Upper lobe of left lung (tissue), 6 donors: ENCODE results near the gene CTNNB1. TPM values are rescaled to one million over a fixed set of nuclear protein-coding genes. Genes with fewer than 3 reads are reported as not detected.

Experiments
- ATAC-seq, 2 donors: fragments of 200-7000 bp; cut with Tn5 transposase; one replicate each; pipeline ENCODE4 v1.9.1; 2022; ENCODE audit warnings: mild to moderate bottlenecking in 2 of 2, moderate library complexity in 2 of 2; ENCODE audit not compliant: low FRiP score in 2 of 2
- DNase-seq, 2 donors: peaks; one replicate each; pipeline ENCODE4 v3.0.0-alpha.2; 2019 to 2020
- H3K27ac ChIP-seq, 4 donors: fragments of 200-600 bp; sonication (generic); one replicate each; pipeline ENCODE4 v1.5.1; 2016 to 2019
- H3K27me3 ChIP-seq, 4 donors: fragments of 200-600 bp; sonication (generic); one replicate each; pipeline ENCODE4 v1.5.1; 2017 to 2019
- H3K36me3 ChIP-seq, 4 donors: fragments of 200-600 bp; sonication (generic); one replicate each; pipeline ENCODE4 v1.5.1; 2016 to 2019
- H3K4me1 ChIP-seq, 4 donors: fragments of 200-600 bp; sonication (generic); one replicate each; pipeline ENCODE4 v1.5.1; 2018 to 2019
- H3K4me3 ChIP-seq, 4 donors: fragments of 200-600 bp; sonication (generic); one replicate each; pipeline ENCODE4 v1.5.1; 2017 to 2019; ENCODE audit warnings: mild to moderate bottlenecking in 2 of 4, moderate library complexity in 1 of 4
- H3K9me3 ChIP-seq, 4 donors: fragments of 200-600 bp; sonication (generic); one replicate each; pipeline ENCODE4 v1.5.1; 2018 to 2019
- CTCF ChIP-seq, 6 experiments: fragments of 450-650 bp in 4 of 6; fragments of 200-600 bp in 2 of 6; sonication (generic) in 2 of 6; IDR thresholded peaks; one replicate each; pipeline ENCODE4 v1.5.1; 2016 to 2019; ENCODE audit warnings: antibody characterized with exemption in 6 of 6
- EP300 ChIP-seq, 4 donors: sonication (generic); formaldehyde crosslinking; IDR thresholded peaks; one replicate each; pipeline ENCODE4 v1.5.1; 2017; ENCODE audit warnings: antibody characterized with exemption in 4 of 4, control low read depth in 2 of 4
- POLR2A ChIP-seq, 4 donors: fragments of 450-650 bp; IDR thresholded peaks; one replicate each; pipeline ENCODE4 v1.5.1; 2016 to 2017; ENCODE audit warnings: antibody characterized with exemption in 4 of 4, mild to moderate bottlenecking in 2 of 4
- POLR2AphosphoS5 ChIP-seq, 2 donors: sonication (generic); formaldehyde crosslinking; IDR thresholded peaks; one replicate each; pipeline ENCODE4 v1.5.1; 2017; ENCODE audit warnings: antibody characterized with exemption in 2 of 2
- WGBS, 2 donors: methylation state at CpG; one replicate each; pipeline ENCODE4 v1.1.5; 2017 to 2018; 5-methylcytosine and 5-hydroxymethylcytosine counted together
- total RNA-seq, 6 donors: library from RNA; depleted of rRNA in 4 of 6; stranded (reverse); fragments of >200 nt in 4 of 6; gene quantifications; one replicate each; pipeline versions ENCODE4 v1.1.0 to v1.2.1, GENCODE V29; 2016 to 2021
- donor health status: DM: no; HTN: no; CAD: no; lungs with moderate emphysema.
- donor health status: DM: no; HTN: yes; CAD: no; lungs with severe emphysema.

CTNNB1 gene
- total RNA-seq = 100 to 1,000 TPM; 332 to 776 (median 412) TPM

DNA sequence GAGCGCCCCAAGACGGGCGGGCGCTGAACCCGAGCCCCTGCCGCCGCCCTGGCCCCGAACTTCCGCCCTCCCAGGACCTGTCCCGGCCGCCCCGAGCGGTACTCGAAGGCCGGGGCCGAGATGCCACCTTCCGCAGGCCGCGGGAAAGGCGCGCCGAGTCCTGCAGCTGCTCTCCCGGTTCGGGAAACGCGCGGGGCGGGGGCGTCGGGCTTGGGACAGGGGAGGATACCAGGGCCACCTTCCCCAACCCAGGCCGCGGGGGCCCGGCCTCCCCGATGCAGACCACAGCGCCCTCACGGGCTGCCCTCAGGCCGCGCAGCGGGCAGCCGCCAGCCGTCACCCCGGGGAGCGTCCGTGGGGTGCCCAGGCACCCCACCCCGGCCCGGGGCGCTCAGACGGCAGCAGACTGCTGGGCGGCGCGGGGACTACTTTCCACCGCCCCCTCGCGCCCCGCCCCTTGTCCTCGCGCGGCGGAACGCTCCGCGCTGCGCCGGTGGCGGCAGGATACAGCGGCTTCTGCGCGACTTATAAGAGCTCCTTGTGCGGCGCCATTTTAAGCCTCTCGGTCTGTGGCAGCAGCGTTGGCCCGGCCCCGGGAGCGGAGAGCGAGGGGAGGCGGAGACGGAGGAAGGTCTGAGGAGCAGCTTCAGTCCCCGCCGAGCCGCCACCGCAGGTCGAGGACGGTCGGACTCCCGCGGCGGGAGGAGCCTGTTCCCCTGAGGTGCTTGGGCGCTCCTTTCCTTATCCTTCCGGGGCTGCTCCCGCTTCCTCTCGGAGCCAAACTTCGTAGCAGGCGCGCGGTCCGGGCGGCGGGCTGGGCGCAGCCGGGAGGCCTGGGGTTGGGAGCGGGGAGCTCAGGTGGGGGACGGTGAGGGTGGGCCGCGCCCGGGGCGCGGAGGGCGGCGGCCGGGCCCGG is at the start of gene CTNNB1:
Gene CTNNB1 (plus strand): TSS at position 556 of the 916 bp plus-strand sequence. CDS start 24,564 bp downstream, outside the sequence.
- WGBS, 2 donors = 0% methylated on average over 10 to 45 of the region's 112 CpGs
- Histone ChIP-seq H3K4me1 (peaks cover 19 to 37% (median 30%) of the 10 kb centered on the region in 4 donors), H3K36me3 (no peaks in the 10 kb centered on the region), H3K9me3 (no peaks in the 10 kb centered on the region), H3K27ac (peak within 1 kb of the TSS; percentile 98 to 100 (median 99)), H3K4me3 (peak within 1 kb of the TSS; percentile 63 to 87 (median 78)), H3K27me3 (no peaks in the 10 kb centered on the region)
- TF ChIP-seq EP300 (IDR thresholded peaks at IDR 0.05) (peak in 1 of 4 donors; percentile 93), CTCF (IDR thresholded peaks at IDR 0.05) (peak in 5 of 6 experiments; percentile 13 to 63 (median 43)), POLR2AphosphoS5 (IDR thresholded peaks at IDR 0.05) (peak; percentile 99), POLR2A (IDR thresholded peaks at IDR 0.05) (peak; percentile 97 to 100 (median 98))
- peak; percentile 96 to 98 for ATAC-seq
- peak; percentile 92 to 98 for DNase-seq

DNA sequence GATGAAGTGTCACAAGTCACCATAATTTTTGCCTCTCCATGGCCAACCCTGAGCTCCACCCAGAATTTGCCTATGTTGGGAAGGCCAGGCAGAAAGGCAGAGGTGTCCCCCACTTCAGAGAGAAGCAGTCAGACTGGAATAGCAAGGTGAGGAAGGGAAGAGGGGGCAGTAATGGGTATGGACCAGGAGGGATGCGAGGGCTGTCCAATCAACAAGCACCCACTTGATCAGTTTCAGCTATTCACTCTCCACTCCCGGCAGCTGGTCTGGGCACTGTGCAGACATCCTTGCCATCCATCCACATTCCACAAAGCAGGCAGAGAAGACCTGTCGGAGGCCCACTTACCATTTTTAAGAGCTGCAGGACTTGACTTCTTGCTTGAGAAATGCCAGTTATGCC is 43.5 kb upstream of the CTNNB1 start:
- no peak overlapping the region for H3K4me3 ChIP-seq
- H3K27ac ChIP-seq = no peak overlapping the region
- TF ChIP-seq CTCF (IDR thresholded peaks at IDR 0.05) (no peak), EP300 (IDR thresholded peaks at IDR 0.05) (no peak), POLR2AphosphoS5 (IDR thresholded peaks at IDR 0.05) (no peak), POLR2A (IDR thresholded peaks at IDR 0.05) (no peak)
- WGBS, 2 donors = 76 to 83% methylated on average over 3 of the region's 3 CpGs
- no peak for ATAC-seq
- H3K36me3 ChIP-seq = no peaks in the 10 kb centered on the region
- H3K27me3 ChIP-seq = no peaks in the 10 kb centered on the region
- DNase-seq = no peak
- no peaks in the 10 kb centered on the region for H3K9me3 ChIP-seq
- peaks cover 0 to 7% (median 6%) of the 10 kb centered on the region in 4 donors for H3K4me1 ChIP-seq

- Histone ChIP-seq H3K9me3 (no peaks in the 10 kb centered on the region), H3K27me3 (no peaks in the 10 kb centered on the region), H3K36me3 (no peaks in the 10 kb centered on the region), H3K4me3 (no peak overlapping the region), H3K27ac (peak overlapping the region in 3 of 4 donors; percentile 0 to 50 (median 13)), H3K4me1 (peaks cover 0 to 16% (median 8%) of the 10 kb centered on the region in 4 donors)
- DNase-seq = peak in 1 of 2 donors; percentile 68
- peak; percentile 44 to 64 for ATAC-seq
- WGBS, 2 donors = 53 to 67% methylated on average over 1 of the region's 1 CpG
- TF ChIP-seq POLR2A (IDR thresholded peaks at IDR 0.05) (no peak), EP300 (IDR thresholded peaks at IDR 0.05) (peak in 1 of 4 donors; percentile 35), POLR2AphosphoS5 (IDR thresholded peaks at IDR 0.05) (no peak), CTCF (IDR thresholded peaks at IDR 0.05) (no peak)
Measured at GRCh38 chr3:41158947-41159346, 40.4 kb upstream of the CTNNB1 start.

GRCh38 chr3:41159588-41160189 is 39.6 kb upstream of the CTNNB1 start:
- TF ChIP-seq POLR2A (IDR thresholded peaks at IDR 0.05) = no peak
- TF ChIP-seq CTCF (IDR thresholded peaks at IDR 0.05) = no peak
- no peak for TF ChIP-seq POLR2AphosphoS5 (IDR thresholded peaks at IDR 0.05)
- TF ChIP-seq EP300 (IDR thresholded peaks at IDR 0.05) = no peak
- WGBS, 2 donors = 67 to 74% methylated on average over 3 of the region's 3 CpGs
- no peaks in the 10 kb centered on the region for H3K36me3 ChIP-seq
- H3K27ac ChIP-seq = peak overlapping the region in 2 of 4 donors; percentile 0 to 13
- H3K9me3 ChIP-seq = no peaks in the 10 kb centered on the region
- H3K4me1 ChIP-seq = peaks cover 0 to 16% (median 8%) of the 10 kb centered on the region in 4 donors
- no peak for ATAC-seq
- H3K4me3 ChIP-seq = no peak overlapping the region
- no peak for DNase-seq
- no peaks in the 10 kb centered on the region for H3K27me3 ChIP-seq
